ENCODE results near the gene PELI2.

DNA sequence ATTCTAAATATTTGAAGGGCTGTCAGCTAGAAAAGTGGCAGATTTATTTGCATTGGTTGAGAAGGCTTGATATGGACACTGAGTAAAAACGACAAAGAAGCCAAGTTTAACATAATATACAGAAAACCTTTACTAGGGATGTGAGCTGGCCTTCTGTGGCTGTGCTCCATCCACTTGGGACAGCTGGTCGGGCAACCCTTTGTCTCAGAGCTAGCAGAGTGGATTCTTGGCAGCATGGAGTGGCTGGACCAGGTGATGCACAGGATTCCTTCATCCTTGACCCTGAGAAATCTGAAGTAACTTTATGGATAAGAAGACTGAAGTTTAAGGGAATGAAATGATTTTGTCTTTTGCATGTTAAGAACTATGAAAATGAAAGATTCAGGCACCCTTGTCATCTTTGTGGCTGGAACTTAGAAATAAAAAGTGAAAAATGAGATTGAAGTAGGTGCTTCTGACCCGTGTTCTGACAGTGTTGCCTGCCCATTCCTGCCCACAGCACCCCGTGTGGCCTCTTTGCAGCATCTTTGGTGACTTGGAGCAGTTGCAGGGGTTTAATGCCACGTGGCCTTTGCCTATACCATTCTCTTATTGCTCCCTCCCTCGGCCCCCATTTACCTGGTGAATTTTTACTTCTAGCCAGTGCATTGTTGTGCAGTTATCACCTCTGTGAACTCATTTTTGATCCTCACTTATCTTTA, 32.6 kb downstream of the PELI2 start:
- no peak for TF ChIP-seq EZH2 (IDR thresholded peaks at IDR 0.05; ENCODE audit: borderline replicate concordance, low read length)
- TF ChIP-seq, protein P1, sequence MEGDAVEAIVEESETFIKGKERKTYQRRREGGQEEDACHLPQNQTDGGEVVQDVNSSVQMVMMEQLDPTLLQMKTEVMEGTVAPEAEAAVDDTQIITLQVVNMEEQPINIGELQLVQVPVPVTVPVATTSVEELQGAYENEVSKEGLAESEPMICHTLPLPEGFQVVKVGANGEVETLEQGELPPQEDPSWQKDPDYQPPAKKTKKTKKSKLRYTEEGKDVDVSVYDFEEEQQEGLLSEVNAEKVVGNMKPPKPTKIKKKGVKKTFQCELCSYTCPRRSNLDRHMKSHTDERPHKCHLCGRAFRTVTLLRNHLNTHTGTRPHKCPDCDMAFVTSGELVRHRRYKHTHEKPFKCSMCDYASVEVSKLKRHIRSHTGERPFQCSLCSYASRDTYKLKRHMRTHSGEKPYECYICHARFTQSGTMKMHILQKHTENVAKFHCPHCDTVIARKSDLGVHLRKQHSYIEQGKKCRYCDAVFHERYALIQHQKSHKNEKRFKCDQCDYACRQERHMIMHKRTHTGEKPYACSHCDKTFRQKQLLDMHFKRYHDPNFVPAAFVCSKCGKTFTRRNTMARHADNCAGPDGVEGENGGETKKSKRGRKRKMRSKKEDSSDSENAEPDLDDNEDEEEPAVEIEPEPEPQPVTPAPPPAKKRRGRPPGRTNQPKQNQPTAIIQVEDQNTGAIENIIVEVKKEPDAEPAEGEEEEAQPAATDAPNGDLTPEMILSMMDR (IDR thresholded peaks at IDR 0.05; ENCODE audit: low read length): no peak

All from OCI-LY1 (cell line).